Adrenal gland (tissue), 12 donors: Measurements from ENCODE around the gene CCDC197. TPM values are rescaled to one million over a fixed set of nuclear protein-coding genes. Genes with fewer than 3 reads are reported as not detected.

Experiments
- DNase-seq, 7 donors: peaks; one replicate each; pipeline ENCODE4 v3.0.0-alpha.2; 2019 to 2020
- H3K27ac ChIP-seq, 5 donors: fragments of 200-600 bp; sonication (generic) in 4 of 5; 1 replicate in 3 of 5; 2 replicates in 2 of 5; pipeline versions ENCODE4 v1.5.1 to v1.8.0; 2016 to 2020; ENCODE audit warnings: mild to moderate bottlenecking in 1 of 5
- H3K27me3 ChIP-seq: fragments of 200-600 bp; 2 replicates; pipeline ENCODE4 v1.8.0; 2021
- H3K36me3 ChIP-seq, 2 donors: fragments of 200-600 bp; replicated peaks in 1 of 2; 1 replicate in 1 of 2; 2 replicates in 1 of 2; pipeline versions ENCODE4 v1.5.1 to v1.8.0; 2018 to 2022
- H3K4me1 ChIP-seq, 2 donors: fragments of 200-600 bp; replicated peaks in 1 of 2; 1 replicate in 1 of 2; 2 replicates in 1 of 2; pipeline versions ENCODE4 v1.5.1 to v1.8.0; 2018 to 2021
- H3K4me3 ChIP-seq, 4 donors: fragments of 200-600 bp; sonication (generic) in 3 of 4; one replicate each; pipeline ENCODE4 v1.5.1; 2016 to 2018
- H3K9me3 ChIP-seq, 3 donors: fragments of 200-600 bp; sonication (generic) in 1 of 3; replicated peaks in 1 of 3; 1 replicate in 2 of 3; 2 replicates in 1 of 3; pipeline versions ENCODE4 v1.5.1 to v1.8.0; 2016 to 2021
- CTCF ChIP-seq, 6 experiments: fragments of 450-650 bp in 4 of 6; fragments of 200-600 bp in 2 of 6; sonication (generic) in 1 of 6; IDR thresholded peaks; 1 replicate in 5 of 6; 2 replicates in 1 of 6; pipeline versions ENCODE4 v1.5.1 to v1.8.0; 2016 to 2021; ENCODE audit warnings: antibody characterized with exemption in 6 of 6, mild to moderate bottlenecking in 2 of 6, moderate library complexity in 1 of 6
- POLR2A ChIP-seq, 2 donors: fragments of 450-650 bp; IDR thresholded peaks; one replicate each; pipeline ENCODE4 v1.6.1; 2017; ENCODE audit warnings: antibody characterized with exemption in 2 of 2, mild to moderate bottlenecking in 2 of 2, moderate library complexity in 1 of 2
- WGBS, 4 donors: extraction: QIAGEN DNeasy Blood & Tissue Kit in 2 of 4; methylation state at CpG; one replicate each; pipeline versions ENCODE4 v1.1.5 to v1.1.7; 2013 to 2017; 5-methylcytosine and 5-hydroxymethylcytosine counted together
- intact Hi-C, 2 donors: fragments of 100-400 bp; cut with DNase I; formaldehyde crosslinking; loops; one replicate each; pipeline versions ENCODE4 v1.14.1 to v1.15.0; 2022 to 2023
- polyA plus RNA-seq, 3 donors: library from polyadenylated mRNA; stranded (reverse); fragments of 200-250 nt in 2 of 3; fragments of 350-450 nt in 1 of 3; fragmentation: Illumina TruSeq in 1 of 3; extraction: RNeasy Lipid Tissue Mini Kit (QIAGEN cat#74804) in 1 of 3; gene quantifications; one replicate each; pipeline ENCODE4 v1.2.3, GENCODE V29; 2013 to 2014
- total RNA-seq, 9 donors: library from RNA; depleted of rRNA in 4 of 9; stranded (reverse); fragments of >200 nt in 4 of 9; fragments of 120-200 nt in 1 of 9; fragmentation: NEBNext Ultra II Directional in 1 of 9; extraction: Animal tissue kit (Norgen Biotek cat#: 25700) in 1 of 9; gene quantifications; one replicate each; pipeline versions ENCODE4 v1.1.0 to v1.2.4, GENCODE V29; 2013 to 2023
- donor health status: healthy with polysubstance abuse.
- donor health status: Bipolar disorder and iron deficiency.
- donor health status: DM: yes; HTN: yes; CAD: no.
- donor health status: DM: no; HTN: no; CAD: no.
- donor health status: DM: no; HTN: no; CAD: no.
- donor health status: DM: yes; HTN: yes; CAD: no.

CCDC197 gene
- total and polyA plus RNA-seq, 12 donors = not detected

- H3K36me3 ChIP-seq = no peaks in the 10 kb centered on the region
- no peak overlapping the region for H3K4me3 ChIP-seq
- WGBS, 4 donors = 47 to 57% (median 54%) methylated on average over 2 of the region's 2 CpGs
- no peaks in the 10 kb centered on the region for H3K4me1 ChIP-seq
- no peak overlapping the region for H3K27ac ChIP-seq
- intact Hi-C loops = no loop called here
- no peaks in the 10 kb centered on the region for H3K9me3 ChIP-seq
- H3K27me3 ChIP-seq = no peaks in the 10 kb centered on the region
- DNase-seq = no peak
- TF ChIP-seq POLR2A (IDR thresholded peaks at IDR 0.05) (no peak), CTCF (IDR thresholded peaks at IDR 0.05) (no peak)
Measured at GRCh38 chr14:94011795-94012194, 14.7 kb downstream of the CCDC197 start.

- Histone ChIP-seq H3K4me1 (no peaks in the 10 kb centered on the region), H3K36me3 (no peaks in the 10 kb centered on the region), H3K4me3 (no peak overlapping the region), H3K9me3 (no peaks in the 10 kb centered on the region), H3K27ac (no peak overlapping the region), H3K27me3 (no peaks in the 10 kb centered on the region)
- intact Hi-C loops = no loop called here
- WGBS, 4 donors = 78 to 87% (median 84%) methylated on average over 6 of the region's 6 CpGs
- DNase-seq = no peak
- TF ChIP-seq POLR2A (IDR thresholded peaks at IDR 0.05) = no peak
- no peak for TF ChIP-seq CTCF (IDR thresholded peaks at IDR 0.05)
Measured at GRCh38 chr14:94014382-94014781, 17.3 kb downstream of the CCDC197 start.

GRCh38 chr14:94015223-94015622 is 18.1 kb downstream of the CCDC197 start:
- no peak for DNase-seq
- no peaks in the 10 kb centered on the region for H3K4me1 ChIP-seq
- no peaks in the 10 kb centered on the region for H3K27me3 ChIP-seq
- no peaks in the 10 kb centered on the region for H3K36me3 ChIP-seq
- 77 to 100% (median 90%) methylated on average over 1 to 2 of the region's 2 CpGs for WGBS, 4 donors
- H3K9me3 ChIP-seq = no peaks in the 10 kb centered on the region
- TF ChIP-seq POLR2A (IDR thresholded peaks at IDR 0.05) = no peak
- no peak for TF ChIP-seq CTCF (IDR thresholded peaks at IDR 0.05)
- H3K27ac ChIP-seq = no peak overlapping the region
- H3K4me3 ChIP-seq = no peak overlapping the region
- intact Hi-C loops = no loop called here

- WGBS, 4 donors = 76 to 82% (median 80%) methylated on average over 5 to 8 of the region's 8 CpGs
- H3K36me3 ChIP-seq = no peaks in the 10 kb centered on the region
- TF ChIP-seq POLR2A (IDR thresholded peaks at IDR 0.05) = no peak
- TF ChIP-seq CTCF (IDR thresholded peaks at IDR 0.05) = no peak
Measured at GRCh38 chr14:94016446-94016976, 19.4 kb downstream of the CCDC197 start.

More at GRCh38 chr14:94016446-94016976, 19.4 kb downstream of the CCDC197 start:
- Histone ChIP-seq H3K27ac (no peak overlapping the region), H3K27me3 (no peaks in the 10 kb centered on the region), H3K9me3 (no peaks in the 10 kb centered on the region), H3K4me3 (no peak overlapping the region), H3K4me1 (no peaks in the 10 kb centered on the region)
- intact Hi-C loops = no loop called here
- no peak for DNase-seq
